AG04450 (cell line): ENCODE data around the gene CDKL2. TPM values are rescaled to one million over a fixed set of nuclear protein-coding genes. Genes with fewer than 3 reads are reported as not detected.

Experiments
- CTCF ChIA-PET: fragments of 300-600, 350-600 bp; formaldehyde crosslinking; extraction: SDS; loops from one replicate; lab custom pipeline; 2022; ENCODE audit warnings: antibody characterized with exemption, inconsistent platforms; lab: Charles Lee
- POLR2A ChIA-PET: fragments of 350-600 bp; formaldehyde crosslinking; extraction: SDS; loops from one replicate; lab custom pipeline; 2021; ENCODE audit warnings: antibody characterized with exemption, inconsistent platforms; lab: Yijun Ruan, JAX
- DNase-seq: peaks from one replicate; pipeline ENCODE4 v3.0.0-alpha.2; 2011; ENCODE audit warnings: low read depth, low spot score
- H3K27ac ChIP-seq: one replicate; pipeline ENCODE4 v1.5.1; 2012; ENCODE audit warnings: low read depth, low read length, control low read depth
- H3K27me3 ChIP-seq: one replicate; pipeline ENCODE4 v1.6.0; 2012; ENCODE audit warnings: low read length; ENCODE audit not compliant: control insufficient read depth, insufficient read depth
- H3K4me3 ChIP-seq: 2 replicates; pipeline ENCODE4 v1.5.1; 2011; ENCODE audit warnings: mild to moderate bottlenecking, low read depth, low read length, control low read depth
- H3K9me3 ChIP-seq: 2 replicates; pipeline ENCODE4 v1.5.1; 2012; ENCODE audit warnings: low read length; ENCODE audit not compliant: control insufficient read depth, insufficient read depth
- CTCF ChIP-seq: IDR thresholded peaks from 2 replicates; pipeline ENCODE4 v1.5.1; 2011; ENCODE audit warnings: low read depth, low read length, control low read depth, inconsistent platforms
- polyA plus RNA-seq: library from polyadenylated mRNA; depleted of rRNA; stranded (reverse); fragments of >200 nt; gene quantifications from 2 replicates; pipeline ENCODE4 v1.2.3, GENCODE V29; 2011

The CDKL2 gene
- polyA plus RNA-seq, 1 experiment, result 0.29 TPM

- no peak for DNase-seq
- no peaks in the 10 kb centered on the region for H3K27me3 ChIP-seq
- no peaks in the 10 kb centered on the region for H3K9me3 ChIP-seq
- TF ChIP-seq CTCF, result no peak
- no peak overlapping the region for H3K27ac ChIP-seq
- no peak overlapping the region for H3K4me3 ChIP-seq
- ChIA-PET POLR2A (no interaction called here), CTCF (interaction anchor here (1.0 kb wide), 1 partner anchor 78 kb away, joined by 3 read pairs; no protein-coding TSS in a partner anchor)
Observed at GRCh38 chr4:75644095-75644494, 13.8 kb upstream of the CDKL2 start.

DNA sequence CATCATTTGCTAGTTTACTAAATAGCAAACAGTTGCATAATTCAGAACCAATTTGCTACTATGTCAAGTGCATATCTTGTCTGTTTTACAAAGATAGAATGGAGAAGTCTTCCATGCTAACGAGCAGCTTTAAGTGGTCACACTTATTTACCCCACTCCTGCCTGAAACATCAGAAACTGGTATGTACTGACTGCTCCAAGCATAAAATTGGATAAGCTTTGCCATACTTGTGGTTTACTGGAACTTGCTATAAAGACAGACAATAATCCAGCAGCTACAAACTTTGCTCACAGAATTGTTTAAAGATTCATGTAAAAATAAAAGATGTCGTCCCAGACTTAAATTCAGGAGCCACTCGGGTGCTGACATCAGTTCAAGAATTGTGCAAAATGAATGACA, 13.3 kb upstream of the CDKL2 start:
- POLR2A ChIA-PET, result no interaction called here
- DNase-seq, result no peak

GRCh38 chr4:75639124-75639695, 8.9 kb upstream of the CDKL2 start:
- no peak overlapping the region for H3K27ac ChIP-seq
- ChIA-PET POLR2A (no interaction called here), CTCF (no interaction called here)
- DNase-seq, result no peak
- no peak overlapping the region for H3K4me3 ChIP-seq
- H3K27me3 ChIP-seq, result no peaks in the 10 kb centered on the region
- H3K9me3 ChIP-seq, result no peaks in the 10 kb centered on the region
- TF ChIP-seq CTCF, result no peak

More for the DNA sequence above, 13.3 kb upstream of the CDKL2 start:
- no peak overlapping the region for H3K27ac ChIP-seq
- H3K27me3 ChIP-seq, result no peaks in the 10 kb centered on the region
- CTCF ChIA-PET, result interaction anchor here (1.0 kb wide), 1 partner anchor 79 kb away, joined by 3 read pairs; no protein-coding TSS in a partner anchor
- H3K9me3 ChIP-seq, result no peaks in the 10 kb centered on the region
- H3K4me3 ChIP-seq, result no peak overlapping the region
- TF ChIP-seq CTCF, result no peak

- H3K4me3 ChIP-seq, result no peak overlapping the region
- H3K9me3 ChIP-seq, result no peaks in the 10 kb centered on the region
- CTCF ChIA-PET, result no interaction called here
- no peak for TF ChIP-seq CTCF
- DNase-seq, result no peak
- H3K27ac ChIP-seq, result no peak overlapping the region
- POLR2A ChIA-PET, result no interaction called here
- no peaks in the 10 kb centered on the region for H3K27me3 ChIP-seq
Observed at GRCh38 chr4:75637827-75638226, 7.5 kb upstream of the CDKL2 start.

DNA sequence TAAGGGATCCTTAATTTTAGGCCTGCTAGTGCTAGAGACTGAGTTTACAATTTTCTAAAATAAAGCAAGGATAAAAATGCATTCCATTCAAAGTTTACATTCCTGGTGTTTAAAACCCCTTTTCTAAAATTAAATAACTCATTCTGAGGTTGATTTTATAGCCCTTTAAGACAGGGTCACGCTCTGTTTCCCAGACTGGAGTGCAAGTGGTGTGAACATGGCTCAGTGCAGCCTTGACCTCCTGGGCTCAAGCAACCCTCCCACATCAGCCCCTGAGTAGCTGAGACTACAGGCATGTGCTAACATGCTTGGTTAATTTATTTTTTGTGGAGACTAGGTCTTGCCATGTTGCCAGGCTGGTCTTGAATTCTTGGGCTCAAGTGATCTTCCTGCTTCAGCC, 6.8 kb upstream of the CDKL2 start:
- no peak for TF ChIP-seq CTCF
- no peaks in the 10 kb centered on the region for H3K9me3 ChIP-seq
- no peaks in the 10 kb centered on the region for H3K27me3 ChIP-seq
- ChIA-PET CTCF (no interaction called here), POLR2A (no interaction called here)
- DNase-seq, result no peak
- H3K4me3 ChIP-seq, result no peak overlapping the region
- no peak overlapping the region for H3K27ac ChIP-seq
